Gastrocnemius medialis (tissue), 4 donors: ENCODE results near the gene MAPK12. TPM values are rescaled to one million over a fixed set of nuclear protein-coding genes. Genes with fewer than 3 reads are reported as not detected.

Experiments
- ATAC-seq, 2 donors: fragments of 150-250 bp; one replicate each; pipeline ENCODE4 v1.9.1; 2016
- DNase-seq, 2 donors: peaks; one replicate each; pipeline ENCODE4 v3.0.0-alpha.2; 2019
- H3K27ac ChIP-seq, 4 donors: fragments of 200-600 bp; sonication (generic); 1 replicate in 1 of 4; 2 replicates in 3 of 4; pipeline ENCODE4 v1.5.1; 2016 to 2018; ENCODE audit warnings: mild to moderate bottlenecking in 2 of 4, moderate library complexity in 1 of 4
- H3K27me3 ChIP-seq, 3 donors: fragments of 200-600 bp; sonication (generic) in 2 of 3; 1 replicate in 1 of 3; 2 replicates in 2 of 3; pipeline versions ENCODE4 v1.5.1 to v1.6.0; 2016 to 2019; ENCODE audit warnings: mild to moderate bottlenecking in 1 of 3, moderate library complexity in 1 of 3
- H3K36me3 ChIP-seq, 2 donors: fragments of 200-600 bp; sonication (generic) in 1 of 2; one replicate each; pipeline ENCODE4 v1.5.1; 2017 to 2018
- H3K4me1 ChIP-seq, 2 donors: fragments of 200-600 bp; sonication (generic) in 1 of 2; one replicate each; pipeline ENCODE4 v1.5.1; 2016 to 2017; ENCODE audit warnings: mild to moderate bottlenecking in 2 of 2
- H3K4me3 ChIP-seq, 4 donors: fragments of 200-600 bp; sonication (generic) in 3 of 4; 1 replicate in 1 of 4; 2 replicates in 3 of 4; pipeline ENCODE4 v1.5.1; 2016 to 2019; ENCODE audit warnings: mild to moderate bottlenecking in 2 of 4
- H3K9me3 ChIP-seq, 3 donors: fragments of 200-600 bp; sonication (generic) in 2 of 3; 1 replicate in 1 of 3; 2 replicates in 2 of 3; pipeline ENCODE4 v1.5.1; 2016 to 2019
- POLR2A ChIP-seq, 2 donors: fragments of 450-650 bp; IDR thresholded peaks; one replicate each; pipeline ENCODE4 v1.6.1; 2017; ENCODE audit warnings: antibody characterized with exemption in 2 of 2, mild to moderate bottlenecking in 2 of 2, moderate library complexity in 2 of 2
- in situ Hi-C, 4 donors: fragments of 200-750 bp; cut with MboI; loops; one replicate each; pipeline versions ENCODE4 v1.15.0 to v1.8.0; 2017; ENCODE audit warnings: low sequenced_read_pairs in 4 of 4
- intact Hi-C: fragments of 100-400 bp; cut with DNase I; formaldehyde crosslinking; loops from one replicate; pipeline ENCODE4 v1.15.1; 2023; ENCODE audit warnings: low total_unique reads
- total RNA-seq, 4 donors: library from RNA; depleted of rRNA; stranded (reverse); fragments of >200 nt; gene quantifications; one replicate each; pipeline versions ENCODE4 v1.1.0 to v1.2.3, GENCODE V29; 2016
- TF ChIP-seq, protein P1 (sequence below), 5 experiments: fragments of 450-650 bp in 3 of 5; fragments of 200-600 bp in 2 of 5; sonication (generic) in 2 of 5; IDR thresholded peaks in 4 of 5; conservative IDR thresholded peaks in 1 of 5; 1 replicate in 4 of 5; 2 replicates in 1 of 5; pipeline ENCODE4 v1.5.1; 2016 to 2019; ENCODE audit warnings: antibody characterized with exemption in 5 of 5, mild to moderate bottlenecking in 3 of 5, moderate library complexity in 3 of 5

Gene MAPK12
- total RNA-seq, 4 donors from 2014 or later: 126 to 290 (median 219) TPM

DNA sequence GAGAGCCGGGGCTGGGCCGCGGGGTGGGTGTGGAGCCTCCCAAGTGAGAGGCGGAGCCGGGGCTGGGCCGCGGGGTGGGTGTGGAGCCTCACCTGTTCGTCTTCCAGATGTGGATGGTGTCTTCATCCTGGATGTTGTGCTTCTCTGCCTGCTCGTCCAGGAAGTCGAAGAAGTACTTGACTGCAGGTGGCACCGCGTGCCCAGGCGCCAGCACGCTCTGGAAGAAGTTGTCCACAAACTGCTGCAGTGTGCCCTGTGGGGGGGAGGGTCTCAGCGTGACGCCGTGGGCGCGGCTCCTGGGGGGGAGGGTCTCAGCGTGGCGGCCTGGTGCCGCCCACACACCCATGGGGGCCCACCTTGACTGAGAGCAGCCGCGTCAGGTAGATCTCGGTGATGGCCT, 16.3 kb upstream of the MAPK12 start:
- no peak overlapping the region for H3K27ac ChIP-seq
- DNase-seq: no peak
- H3K27me3 ChIP-seq: no peaks in the 10 kb centered on the region
- no peak overlapping the region for H3K4me3 ChIP-seq
- intact Hi-C loops: loop anchor here (5.0 kb wide), 1 partner anchor 50 kb away; the partner anchor contains the start of gene DENND6B
- in situ Hi-C loops: loop anchor here in 2 of 4 donors (10.0 kb wide), 1 partner anchor 47 kb away; the partner anchor contains the start of gene DENND6B (in 2 of the 2)
- no peaks in the 10 kb centered on the region for H3K9me3 ChIP-seq
- TF ChIP-seq POLR2A (IDR thresholded peaks at IDR 0.05): no peak
- TF ChIP-seq, protein P1, sequence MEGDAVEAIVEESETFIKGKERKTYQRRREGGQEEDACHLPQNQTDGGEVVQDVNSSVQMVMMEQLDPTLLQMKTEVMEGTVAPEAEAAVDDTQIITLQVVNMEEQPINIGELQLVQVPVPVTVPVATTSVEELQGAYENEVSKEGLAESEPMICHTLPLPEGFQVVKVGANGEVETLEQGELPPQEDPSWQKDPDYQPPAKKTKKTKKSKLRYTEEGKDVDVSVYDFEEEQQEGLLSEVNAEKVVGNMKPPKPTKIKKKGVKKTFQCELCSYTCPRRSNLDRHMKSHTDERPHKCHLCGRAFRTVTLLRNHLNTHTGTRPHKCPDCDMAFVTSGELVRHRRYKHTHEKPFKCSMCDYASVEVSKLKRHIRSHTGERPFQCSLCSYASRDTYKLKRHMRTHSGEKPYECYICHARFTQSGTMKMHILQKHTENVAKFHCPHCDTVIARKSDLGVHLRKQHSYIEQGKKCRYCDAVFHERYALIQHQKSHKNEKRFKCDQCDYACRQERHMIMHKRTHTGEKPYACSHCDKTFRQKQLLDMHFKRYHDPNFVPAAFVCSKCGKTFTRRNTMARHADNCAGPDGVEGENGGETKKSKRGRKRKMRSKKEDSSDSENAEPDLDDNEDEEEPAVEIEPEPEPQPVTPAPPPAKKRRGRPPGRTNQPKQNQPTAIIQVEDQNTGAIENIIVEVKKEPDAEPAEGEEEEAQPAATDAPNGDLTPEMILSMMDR (IDR thresholded peaks at IDR 0.05 in 4 of 5, conservative IDR thresholded peaks at IDR 0.05 in 1 of 5): no peak
- ATAC-seq: no peak
- H3K36me3 ChIP-seq: peaks cover 0 to 9% of the 10 kb centered on the region in 2 donors
- peaks cover 0 to 4% of the 10 kb centered on the region in 2 donors for H3K4me1 ChIP-seq

DNA sequence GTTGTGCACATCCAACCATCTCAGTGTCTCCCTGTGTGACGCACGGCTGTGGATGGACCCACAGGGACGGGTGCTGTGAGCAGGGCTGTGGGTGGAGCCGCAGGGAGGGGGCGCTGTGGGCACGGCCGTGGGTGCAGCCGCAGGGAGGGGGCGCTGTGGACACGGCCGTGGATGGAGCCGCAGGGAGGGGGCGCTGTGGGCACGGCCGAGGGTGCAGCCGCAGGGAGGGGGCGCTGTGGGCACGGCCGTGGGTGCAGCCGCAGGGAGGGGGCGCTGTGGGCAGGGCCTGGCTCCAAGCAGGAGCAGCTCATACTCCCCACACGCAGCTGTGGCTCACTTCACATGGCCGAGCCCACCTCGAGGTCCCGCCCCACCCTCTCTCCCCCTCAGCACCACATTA, 14.7 kb upstream of the MAPK12 start:
- in situ Hi-C loops: loop anchor here in 2 of 4 donors (10.0 kb wide), 1 partner anchor 49 kb away; the partner anchor contains the start of gene DENND6B (in 2 of the 2)
- Histone ChIP-seq H3K9me3 (no peaks in the 10 kb centered on the region), H3K4me3 (no peak overlapping the region), H3K27ac (no peak overlapping the region), H3K4me1 (peaks cover 4 to 12% of the 10 kb centered on the region in 2 donors), H3K27me3 (peaks cover 2 to 7% (median 4%) of the 10 kb centered on the region in 3 donors), H3K36me3 (peaks cover 0 to 6% of the 10 kb centered on the region in 2 donors)
- peak; percentile 6 to 40 for ATAC-seq
- no peak for DNase-seq
- TF ChIP-seq, protein P1 (IDR thresholded peaks at IDR 0.05 in 4 of 5, conservative IDR thresholded peaks at IDR 0.05 in 1 of 5): peak in 2 of 5 experiments; percentile 28 to 46
- TF ChIP-seq POLR2A (IDR thresholded peaks at IDR 0.05): no peak
- intact Hi-C loops: loop anchor here (5.0 kb wide), 1 partner anchor 51 kb away; the partner anchor contains the start of gene DENND6B

DNA sequence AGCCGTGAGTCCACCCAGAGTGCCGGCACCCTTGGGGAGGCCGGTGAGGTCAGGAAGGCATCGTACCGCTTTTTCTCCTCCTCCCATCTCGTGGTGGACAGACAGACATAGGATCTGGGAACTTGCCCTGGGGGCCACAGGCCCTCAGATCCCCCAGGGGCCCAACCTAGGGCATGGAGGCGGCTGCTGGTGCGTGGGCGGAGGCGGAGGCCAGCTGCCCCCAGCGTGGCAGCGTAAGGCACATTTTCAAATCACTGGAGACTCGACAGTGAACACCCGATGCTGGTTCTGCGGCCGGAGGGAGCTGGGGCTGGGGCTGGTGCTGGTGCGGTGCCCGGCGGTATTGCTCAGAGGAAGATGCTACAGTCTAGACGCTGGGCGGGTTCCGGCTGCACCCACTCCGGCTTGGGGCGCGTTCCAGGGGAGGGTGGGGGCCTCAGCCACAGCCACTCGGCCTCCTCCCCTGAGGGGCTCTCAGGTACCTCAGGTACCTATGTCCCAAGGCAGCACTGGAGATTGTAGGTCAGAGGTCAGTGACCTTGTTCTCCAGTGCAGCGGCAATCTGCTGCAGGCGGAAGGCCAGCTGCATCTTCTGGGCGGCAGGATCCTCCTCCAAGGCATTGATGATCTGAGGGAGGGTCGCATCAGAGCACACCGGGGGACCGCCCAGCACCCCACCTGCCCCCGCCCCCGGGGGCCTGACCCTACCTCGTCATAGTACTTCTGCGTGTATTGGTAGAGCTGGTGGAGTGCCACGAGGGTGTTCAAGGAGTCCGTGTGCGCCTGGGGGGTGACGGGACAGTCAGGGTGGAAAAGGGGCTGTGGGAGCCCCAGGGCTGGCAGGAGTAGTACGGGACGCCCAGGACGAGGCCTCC, 13.9 kb upstream of the MAPK12 start:
- intact Hi-C loops (loop anchor here (2.0 to 5.0 kb wide), 2 partner anchors 52 to 67 kb away; partner anchors contain the start of genes DENND6B and PPP6R2), in situ Hi-C loops (loop anchor here in 2 of 4 donors (10.0 kb wide), 1 partner anchor 49 kb away; the partner anchor contains the start of gene DENND6B (in 2 of the 2))
- ATAC-seq (no peak), DNase-seq (no peak)
- Histone ChIP-seq H3K27me3 (peaks cover 4 to 8% (median 7%) of the 10 kb centered on the region in 3 donors), H3K4me3 (no peak overlapping the region), H3K36me3 (peaks cover 0 to 3% of the 10 kb centered on the region in 2 donors), H3K27ac (no peak overlapping the region), H3K9me3 (no peaks in the 10 kb centered on the region), H3K4me1 (peaks cover 11 to 20% of the 10 kb centered on the region in 2 donors)
- no peak for TF ChIP-seq POLR2A (IDR thresholded peaks at IDR 0.05)
- TF ChIP-seq, protein P1 (IDR thresholded peaks at IDR 0.05 in 4 of 5, conservative IDR thresholded peaks at IDR 0.05 in 1 of 5): no peak

DNA sequence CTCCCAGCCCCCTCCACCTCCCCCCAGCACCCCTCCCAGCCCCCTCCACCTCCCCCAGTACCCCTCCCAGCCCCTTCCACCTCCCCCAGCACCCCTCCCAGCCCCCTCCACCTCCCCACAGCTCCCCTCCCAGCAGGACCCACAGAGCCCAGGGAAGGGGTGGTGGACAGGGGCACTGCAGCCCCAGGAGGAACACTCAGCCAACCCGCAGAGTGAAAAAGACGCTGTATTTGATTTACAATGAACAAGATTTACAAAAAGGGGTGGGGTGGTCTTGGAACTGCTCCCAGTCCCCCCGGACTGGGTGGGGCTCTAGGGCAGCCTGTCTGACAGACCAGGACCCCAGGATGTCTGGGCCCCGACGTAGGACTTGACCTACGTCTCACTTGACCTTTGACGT, 13.3 kb upstream of the MAPK12 start:
- peaks cover 4 to 8% (median 7%) of the 10 kb centered on the region in 3 donors for H3K27me3 ChIP-seq
- peaks cover 0 to 3% of the 10 kb centered on the region in 2 donors for H3K36me3 ChIP-seq
- H3K9me3 ChIP-seq: no peaks in the 10 kb centered on the region
- TF ChIP-seq, protein P1 (IDR thresholded peaks at IDR 0.05 in 4 of 5, conservative IDR thresholded peaks at IDR 0.05 in 1 of 5): no peak
- TF ChIP-seq POLR2A (IDR thresholded peaks at IDR 0.05): no peak
- no peak for DNase-seq
- H3K4me1 ChIP-seq: peaks cover 12 to 20% of the 10 kb centered on the region in 2 donors
- intact Hi-C loops: loop anchor here (2.0 to 5.0 kb wide), 2 partner anchors 53 to 68 kb away; partner anchors contain the start of genes DENND6B and PPP6R2
- in situ Hi-C loops: loop anchor here in 2 of 4 donors (10.0 kb wide), 1 partner anchor 50 kb away; the partner anchor contains the start of gene DENND6B (in 2 of the 2)
- no peak overlapping the region for H3K4me3 ChIP-seq
- H3K27ac ChIP-seq: no peak overlapping the region
- ATAC-seq: no peak
